ENCODE data around the gene NRARP. TPM values are rescaled to one million over a fixed set of nuclear protein-coding genes. Genes with fewer than 3 reads are reported as not detected.

NRARP gene
- polyA plus RNA-seq, 3 donors, result 15.4 TPM; not detected in 2

- no peaks in the 10 kb centered on the region for H3K36me3 ChIP-seq (replicated peaks in 1 of 2; ENCODE audit: control insufficient read depth in 1 of 2, insufficient read depth in 2 of 2, low read length in 2 of 2)
- H3K9ac ChIP-seq (ENCODE audit: insufficient read depth, low read length, poor library complexity, severe bottlenecking), result no peak overlapping the region
- no peak for DNase-seq
- H3K4me3 Mint-ChIP-seq, result peak overlapping the region in 1 of 2 donors; percentile 67
- no peaks in the 10 kb centered on the region for H4K20me1 ChIP-seq (ENCODE audit: insufficient read depth, low read length)
- no peak overlapping the region for H3K4me3 ChIP-seq (replicated peaks in 1 of 3; ENCODE audit: low read depth in 2 of 3, low read length in 3 of 3)
- intact Hi-C loops (cut with micrococcal nuclease), result loop anchor here in 1 of 2 donors (10.0 kb wide), 2 partner anchors 146 to 226 kb away; partner anchors contain the start of gene ENTPD8
- H3K9me3 Mint-ChIP-seq, result peaks cover 5 to 28% (median 19%) of the 10 kb centered on the region in 7 donors
- TF ChIP-seq CTCF (IDR thresholded peaks at IDR 0.05), result no peak
- H3K27me3 ChIP-seq (ENCODE audit: control insufficient read depth in 2 of 2, insufficient read depth in 2 of 2, low read length in 2 of 2), result peaks cover 46 to 80% of the 10 kb centered on the region in 2 donors
- no peaks in the 10 kb centered on the region for H3K79me2 ChIP-seq (ENCODE audit: insufficient read depth, low read length)
- no peak overlapping the region for H2AFZ ChIP-seq (ENCODE audit: insufficient read depth, low read depth, low read length, poor library complexity, severe bottlenecking)
- peaks cover 3 to 14% of the 10 kb centered on the region in 2 donors for H3K36me3 Mint-ChIP-seq
- H3K4me1 ChIP-seq (ENCODE audit: control insufficient read depth in 1 of 2, insufficient read depth in 2 of 2, low read length in 2 of 2), result peaks cover 18 to 32% of the 10 kb centered on the region in 2 donors
- no peak overlapping the region for H3K27ac ChIP-seq (ENCODE audit: low read depth in 1 of 2, low read length in 2 of 2)
- 97% methylated on average over 24 of the region's 24 CpGs for WGBS (ENCODE audit: insufficient coverage)
- peaks cover 23% of the 10 kb centered on the region for H3K4me1 Mint-ChIP-seq
- H3K4me2 ChIP-seq (replicated peaks; ENCODE audit: extremely low read depth, low read length, poor library complexity, severe bottlenecking), result no peak overlapping the region
- peaks cover 13 to 19% of the 10 kb centered on the region in 2 donors for H3K9me3 ChIP-seq (replicated peaks in 1 of 2; ENCODE audit: control insufficient read depth in 1 of 2, insufficient read depth in 1 of 2, low read length in 2 of 2)
- H3K27ac Mint-ChIP-seq, result no peak overlapping the region
- peaks cover 67 to 86% (median 75%) of the 10 kb centered on the region in 3 donors for H3K27me3 Mint-ChIP-seq (ENCODE audit: low read depth in 3 of 3)
Measured at GRCh38 chr9:137298401-137299202, 3.5 kb downstream of the NRARP start.

- Histone ChIP-seq H3K9me3 (replicated peaks in 1 of 2; ENCODE audit: control insufficient read depth in 1 of 2, insufficient read depth in 1 of 2, low read length in 2 of 2) (peaks cover 13 to 19% of the 10 kb centered on the region in 2 donors), H3K79me2 (ENCODE audit: insufficient read depth, low read length) (no peaks in the 10 kb centered on the region), H3K27me3 (ENCODE audit: control insufficient read depth in 2 of 2, insufficient read depth in 2 of 2, low read length in 2 of 2) (peaks cover 42 to 80% of the 10 kb centered on the region in 2 donors), H3K27ac (ENCODE audit: low read depth in 1 of 2, low read length in 2 of 2) (no peak overlapping the region), H3K9ac (ENCODE audit: insufficient read depth, low read length, poor library complexity, severe bottlenecking) (no peak overlapping the region), H2AFZ (ENCODE audit: insufficient read depth, low read depth, low read length, poor library complexity, severe bottlenecking) (no peak overlapping the region), H3K4me3 (replicated peaks in 1 of 3; ENCODE audit: low read depth in 2 of 3, low read length in 3 of 3) (no peak overlapping the region), H4K20me1 (ENCODE audit: insufficient read depth, low read length) (no peaks in the 10 kb centered on the region), H3K4me1 (ENCODE audit: control insufficient read depth in 1 of 2, insufficient read depth in 2 of 2, low read length in 2 of 2) (peaks cover 18 to 29% of the 10 kb centered on the region in 2 donors), H3K36me3 (replicated peaks in 1 of 2; ENCODE audit: control insufficient read depth in 1 of 2, insufficient read depth in 2 of 2, low read length in 2 of 2) (no peaks in the 10 kb centered on the region), H3K4me2 (replicated peaks; ENCODE audit: extremely low read depth, low read length, poor library complexity, severe bottlenecking) (no peak overlapping the region)
- 88% methylated on average over 5 of the region's 7 CpGs for WGBS (ENCODE audit: insufficient coverage)
- TF ChIP-seq CTCF (IDR thresholded peaks at IDR 0.05), result no peak
- H3K27ac Mint-ChIP-seq, result no peak overlapping the region
- H3K4me1 Mint-ChIP-seq, result peaks cover 20% of the 10 kb centered on the region
- H3K27me3 Mint-ChIP-seq (ENCODE audit: low read depth in 3 of 3), result peaks cover 67 to 86% (median 74%) of the 10 kb centered on the region in 3 donors
- peaks cover 5 to 28% (median 19%) of the 10 kb centered on the region in 7 donors for H3K9me3 Mint-ChIP-seq
- H3K4me3 Mint-ChIP-seq, result peak overlapping the region in 1 of 2 donors; percentile 13
- H3K36me3 Mint-ChIP-seq, result peaks cover 3 to 14% of the 10 kb centered on the region in 2 donors
- no peak for DNase-seq
- intact Hi-C loops (cut with micrococcal nuclease), result loop anchor here in 1 of 2 donors (2.0 to 10.0 kb wide), 3 partner anchors 37 to 227 kb away; partner anchors contain the start of gene ENTPD8
Measured at GRCh38 chr9:137297966-137298365, 4.1 kb downstream of the NRARP start.
